HG03439 (cell line): ENCODE measurements around the gene DPP3.
"Not testable (repeated sequence)": the region's sequence is repeated elsewhere in the genome, so short reads cannot be mapped to it uniquely, and the experiment has no call there.

Experiments
- ATAC-seq: cut with Tn5 transposase; IDR thresholded peaks from one replicate; pipeline ENCODE4 v1.9.1; 2021; ENCODE audit warnings: mild to moderate bottlenecking, moderate library complexity; ENCODE audit not compliant: unreplicated experiment

Gene DPP3

GRCh38 chr11:66480117-66480938 lies at the start of gene DPP3:
Gene DPP3 (plus strand): TSS chr11:66480434. CDS start chr11:66482201, 1,767 bp downstream.
- ATAC-seq: peak; percentile 84

GRCh38 chr11:66431287-66431686 lies 48.9 kb upstream of the DPP3 start:
- not testable (repeated sequence) for ATAC-seq

GRCh38 chr11:66431871-66432329 lies 48.3 kb upstream of the DPP3 start:
- not testable (repeated sequence) for ATAC-seq

- ATAC-seq: no peak
Observed at GRCh38 chr11:66432597-66432996, 47.6 kb upstream of the DPP3 start.

- ATAC-seq: no peak
Observed at GRCh38 chr11:66437979-66438503, 42.2 kb upstream of the DPP3 start.

- peak; percentile 94 for ATAC-seq
Observed at GRCh38 chr11:66438504-66439466, 41.4 kb upstream of the DPP3 start, which contains the start of gene MRPL11. Gene MRPL11 (minus strand): TSS chr11:66438848. CDS start chr11:66438754, 94 bp downstream.

- ATAC-seq: not testable (repeated sequence)
Observed at GRCh38 chr11:66440101-66440939, 39.9 kb upstream of the DPP3 start.

- not testable (repeated sequence) for ATAC-seq
Observed at GRCh38 chr11:66440940-66441282, 39.3 kb upstream of the DPP3 start.

- ATAC-seq: no peak
Observed at GRCh38 chr11:66443602-66444001, 36.6 kb upstream of the DPP3 start.

- ATAC-seq: no peak
Observed at GRCh38 chr11:66447012-66447411, 33.2 kb upstream of the DPP3 start.

- ATAC-seq: no peak
Observed at GRCh38 chr11:66448523-66448922, 31.7 kb upstream of the DPP3 start.

GRCh38 chr11:66450560-66450959 lies 29.7 kb upstream of the DPP3 start:
- no peak for ATAC-seq

- ATAC-seq: no peak
Observed at GRCh38 chr11:66451663-66452062, 28.6 kb upstream of the DPP3 start.

GRCh38 chr11:66454247-66454646 lies 26.0 kb upstream of the DPP3 start:
- no peak for ATAC-seq

- ATAC-seq: no peak
Observed at GRCh38 chr11:66454828-66455227, 25.4 kb upstream of the DPP3 start.

GRCh38 chr11:66457826-66458225 lies 22.4 kb upstream of the DPP3 start:
- no peak for ATAC-seq

- ATAC-seq: no peak
Observed at GRCh38 chr11:66459138-66459778, 21.0 kb upstream of the DPP3 start.

GRCh38 chr11:66462010-66462409 lies 18.2 kb upstream of the DPP3 start:
- no peak for ATAC-seq

GRCh38 chr11:66462911-66463310 lies 17.3 kb upstream of the DPP3 start:
- ATAC-seq: no peak

GRCh38 chr11:66464116-66464515 lies 16.1 kb upstream of the DPP3 start:
- ATAC-seq: not testable (repeated sequence)
